AG04449 (cell line): Measurements from ENCODE around the gene GALNTL6.

Experiments
- CTCF ChIA-PET: fragments of 350-600 bp; formaldehyde crosslinking; extraction: SDS; loops from one replicate; lab custom pipeline; 2021; ENCODE audit warnings: antibody characterized with exemption; lab: Yijun Ruan, JAX
- POLR2A ChIA-PET: fragments of 400-600, 350-600 bp; formaldehyde crosslinking; extraction: SDS; loops from one replicate; lab custom pipeline; 2020; ENCODE audit warnings: antibody characterized with exemption, inconsistent platforms; lab: Yijun Ruan, JAX
- DNase-seq: peaks from one replicate; pipeline ENCODE4 v3.0.0-alpha.2; 2010; ENCODE audit warnings: low read depth, low spot score
- H3K4me3 ChIP-seq: 2 replicates; pipeline ENCODE4 v1.5.1; 2011; ENCODE audit warnings: low read depth, mild to moderate bottlenecking, control low read depth, low read length
- TF ChIP-seq, protein P1 (sequence below): IDR thresholded peaks from one replicate; pipeline ENCODE4 v1.5.1; 2011; ENCODE audit warnings: mild to moderate bottlenecking, moderate library complexity, low read length, control low read depth, inconsistent platforms; ENCODE audit not compliant: insufficient read depth; ENCODE audit errors: missing control alignments

Gene GALNTL6

DNA sequence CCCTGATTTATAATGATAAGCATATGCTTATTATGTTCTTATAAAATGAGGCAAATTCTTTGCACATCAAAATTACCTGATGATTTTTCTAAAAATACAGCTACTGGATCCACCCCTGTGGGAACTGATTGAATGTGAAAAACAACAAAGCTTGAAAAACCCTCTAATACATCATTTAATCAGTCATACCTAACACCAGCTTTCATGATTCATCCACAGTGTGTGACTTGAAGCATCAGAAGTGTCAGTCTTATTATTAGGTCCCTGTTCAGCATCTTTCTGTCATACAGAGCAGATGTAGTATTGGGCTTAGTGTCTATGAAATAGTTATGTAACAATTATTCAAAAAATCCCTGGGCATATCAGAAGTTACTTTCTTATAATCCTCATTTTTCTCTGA, 684.1 kb downstream of the GALNTL6 start:
- ChIA-PET CTCF (no interaction called here), POLR2A (no interaction called here)
- DNase-seq, result no peak
- no peak overlapping the region for H3K4me3 ChIP-seq
- TF ChIP-seq, protein P1, sequence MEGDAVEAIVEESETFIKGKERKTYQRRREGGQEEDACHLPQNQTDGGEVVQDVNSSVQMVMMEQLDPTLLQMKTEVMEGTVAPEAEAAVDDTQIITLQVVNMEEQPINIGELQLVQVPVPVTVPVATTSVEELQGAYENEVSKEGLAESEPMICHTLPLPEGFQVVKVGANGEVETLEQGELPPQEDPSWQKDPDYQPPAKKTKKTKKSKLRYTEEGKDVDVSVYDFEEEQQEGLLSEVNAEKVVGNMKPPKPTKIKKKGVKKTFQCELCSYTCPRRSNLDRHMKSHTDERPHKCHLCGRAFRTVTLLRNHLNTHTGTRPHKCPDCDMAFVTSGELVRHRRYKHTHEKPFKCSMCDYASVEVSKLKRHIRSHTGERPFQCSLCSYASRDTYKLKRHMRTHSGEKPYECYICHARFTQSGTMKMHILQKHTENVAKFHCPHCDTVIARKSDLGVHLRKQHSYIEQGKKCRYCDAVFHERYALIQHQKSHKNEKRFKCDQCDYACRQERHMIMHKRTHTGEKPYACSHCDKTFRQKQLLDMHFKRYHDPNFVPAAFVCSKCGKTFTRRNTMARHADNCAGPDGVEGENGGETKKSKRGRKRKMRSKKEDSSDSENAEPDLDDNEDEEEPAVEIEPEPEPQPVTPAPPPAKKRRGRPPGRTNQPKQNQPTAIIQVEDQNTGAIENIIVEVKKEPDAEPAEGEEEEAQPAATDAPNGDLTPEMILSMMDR, result no peak

DNA sequence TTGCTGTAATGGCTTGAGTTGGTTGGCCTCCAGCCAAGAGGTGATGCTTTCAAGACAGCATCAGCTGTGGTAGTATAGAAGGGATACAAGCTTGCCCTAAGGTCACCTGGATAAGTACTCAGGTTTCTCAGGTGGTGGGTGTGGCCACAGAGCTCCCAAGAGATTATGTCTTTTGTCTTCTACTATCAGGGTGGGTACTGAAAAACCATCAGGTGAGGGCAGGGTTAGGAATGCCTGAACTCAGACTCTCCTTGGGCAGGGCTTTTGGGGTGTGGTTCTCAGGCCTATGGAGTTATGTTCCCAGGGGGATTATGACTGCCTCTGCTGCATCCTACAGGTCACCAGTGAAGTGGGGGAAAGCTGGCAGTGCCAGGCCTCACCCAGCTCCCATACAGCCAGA, 700.8 kb downstream of the GALNTL6 start:
- ChIA-PET CTCF (no interaction called here), POLR2A (no interaction called here)
- TF ChIP-seq, protein P1, result no peak
- H3K4me3 ChIP-seq, result no peak overlapping the region
- DNase-seq, result no peak

DNA sequence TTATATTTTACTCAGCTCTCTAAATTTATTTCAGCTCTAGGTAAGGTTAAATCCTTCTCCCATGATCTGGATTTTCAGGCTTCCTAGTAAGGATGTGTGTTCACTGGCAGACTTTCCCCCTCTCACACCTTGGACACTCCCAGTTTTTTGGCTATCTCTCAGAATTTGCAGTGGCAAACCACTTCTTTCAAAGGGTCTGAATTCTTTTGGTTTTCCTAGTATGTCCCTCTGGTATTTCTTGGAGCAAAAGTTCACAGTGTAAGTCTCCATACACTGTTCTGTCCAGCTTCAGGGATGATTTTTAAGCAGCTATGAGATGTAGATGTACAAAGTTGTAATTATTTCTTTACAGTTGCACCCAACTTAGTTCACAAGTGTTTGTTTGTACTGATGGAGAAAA, 701.6 kb downstream of the GALNTL6 start:
- DNase-seq, result no peak
- no peak overlapping the region for H3K4me3 ChIP-seq
- POLR2A ChIA-PET, result no interaction called here
- TF ChIP-seq, protein P1, result no peak
- CTCF ChIA-PET, result no interaction called here

DNA sequence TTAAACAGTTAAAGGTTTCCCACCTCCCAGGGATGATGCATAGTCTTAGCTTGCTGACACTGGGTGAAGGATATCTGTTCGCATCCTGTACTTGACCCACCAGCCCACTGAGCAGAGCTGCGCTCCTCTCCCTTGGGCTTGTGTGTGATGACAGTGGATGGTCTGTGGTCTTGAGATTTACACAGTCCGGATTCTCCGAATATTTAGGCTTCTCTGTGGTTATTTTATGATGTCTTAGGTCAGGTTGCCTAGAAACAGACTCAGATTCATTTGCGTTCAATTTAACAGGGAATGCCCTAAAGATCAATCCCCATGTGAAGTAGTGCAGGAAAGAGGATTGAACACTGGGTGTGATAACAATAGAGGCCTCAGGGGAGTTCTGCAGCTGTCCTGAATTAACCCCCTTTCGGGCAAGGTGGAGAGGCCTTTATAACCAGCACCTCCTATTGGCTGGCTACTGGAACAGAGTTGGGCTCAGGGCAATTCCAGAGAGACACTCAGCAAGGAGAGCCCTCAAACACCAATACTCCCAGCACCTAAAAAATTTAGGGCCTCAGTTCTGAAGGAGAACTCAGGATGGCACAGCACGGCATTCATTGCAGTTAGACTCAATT, 702.2 kb downstream of the GALNTL6 start:
- no peak for DNase-seq
- POLR2A ChIA-PET, result no interaction called here
- H3K4me3 ChIP-seq, result no peak overlapping the region
- TF ChIP-seq, protein P1, result no peak
- CTCF ChIA-PET, result no interaction called here

DNA sequence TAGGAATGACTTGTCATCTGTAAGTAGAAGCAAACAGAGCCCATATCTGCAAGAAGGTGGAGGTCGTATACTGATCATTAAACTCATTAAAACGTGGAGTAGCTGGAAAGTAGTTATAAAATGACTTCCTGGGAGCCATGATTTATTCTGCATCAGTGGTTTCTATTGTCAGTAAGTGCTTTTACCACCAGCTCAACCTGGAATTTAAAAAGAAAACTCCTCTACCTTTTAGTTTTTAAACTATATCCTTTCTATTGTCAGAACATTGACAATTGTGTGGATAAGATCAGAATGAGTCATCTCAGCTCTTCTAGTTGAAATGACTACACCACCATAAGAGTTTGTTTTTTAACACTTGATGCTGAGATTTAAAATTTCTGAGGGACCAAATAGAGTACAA, 704.2 kb downstream of the GALNTL6 start:
- no peak for DNase-seq
- H3K4me3 ChIP-seq, result no peak overlapping the region
- ChIA-PET CTCF (no interaction called here), POLR2A (interaction anchor here (0.6 kb wide), 1 partner anchor 1402 kb away, joined by 4 read pairs; no protein-coding TSS in a partner anchor)
- TF ChIP-seq, protein P1, result no peak

DNA sequence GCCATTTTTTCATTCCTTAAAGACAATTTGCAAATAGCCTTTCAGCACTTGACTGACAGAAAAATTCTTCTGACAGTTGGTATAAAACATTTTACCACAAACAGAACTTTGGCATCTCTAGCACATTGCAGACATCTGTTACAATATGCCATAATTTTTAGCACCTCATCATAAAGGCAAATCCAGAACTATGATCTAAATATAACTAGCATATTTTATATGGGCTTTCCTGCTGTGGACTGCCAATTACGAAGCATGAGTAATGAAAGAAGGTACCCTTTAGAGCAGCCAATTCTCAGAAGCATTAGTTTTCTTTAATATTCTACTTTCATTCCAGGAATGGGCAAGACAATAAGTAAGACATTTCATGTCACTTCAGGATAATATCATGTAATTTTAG, 708.0 kb downstream of the GALNTL6 start:
- no peak for DNase-seq
- H3K4me3 ChIP-seq, result no peak overlapping the region
- ChIA-PET CTCF (no interaction called here), POLR2A (no interaction called here)
- TF ChIP-seq, protein P1, result no peak
